ENCODE measurements around the gene SPEM1. TPM values are rescaled to one million over a fixed set of nuclear protein-coding genes. Genes with fewer than 3 reads are reported as not detected.

Gene SPEM1
- total and polyA plus RNA-seq, 11 donors, result not detected

- Histone ChIP-seq H3K27me3 (peaks cover 0 to 51% (median 8%) of the 10 kb centered on the region in 9 donors), H3K27ac (peak overlapping the region in 7 of 12 donors; percentile 15 to 66 (median 38)), H3K4me3 (peak overlapping the region; percentile 2 to 59 (median 50)), H3K9me3 (no peaks in the 10 kb centered on the region), H3K36me3 (no peaks in the 10 kb centered on the region), H3K4me1 (peaks cover 4 to 66% (median 47%) of the 10 kb centered on the region in 12 donors)
- ATAC-seq, result peak in 2 of 4 donors; percentile 5 to 9
- WGBS, 4 donors, result 3 to 10% (median 7%) methylated on average over 22 to 46 of the region's 46 CpGs
- intact Hi-C loops (cut with DNase I), result loop anchor here in 4 of 10 donors (5.0 to 10.0 kb wide), 2 partner anchors 37 to 405 kb away; partner anchors contain the start of gene ZBTB4 (in 3 of the 4)
- peak; percentile 54 to 82 (median 72) for DNase-seq
- TF ChIP-seq CTCF (IDR thresholded peaks at IDR 0.05) (no peak), POLR2A (IDR thresholded peaks at IDR 0.05) (no peak)
Measured at GRCh38 chr17:7440113-7440833, 20.1 kb downstream of the SPEM1 start.

- TF ChIP-seq CTCF (IDR thresholded peaks at IDR 0.05), result no peak
- TF ChIP-seq POLR2A (IDR thresholded peaks at IDR 0.05), result no peak
- H3K4me1 ChIP-seq, result peaks cover 4 to 66% (median 46%) of the 10 kb centered on the region in 12 donors
- DNase-seq (peak in 4 of 5 donors; percentile 51 to 80 (median 66)), ATAC-seq (no peak)
- intact Hi-C loops (cut with DNase I), result loop anchor here in 4 of 10 donors (5.0 to 10.0 kb wide), 2 partner anchors 36 to 404 kb away; partner anchors contain the start of gene ZBTB4 (in 3 of the 4)
- peak overlapping the region in 5 of 12 donors; percentile 15 to 66 (median 42) for H3K27ac ChIP-seq
- WGBS, 4 donors, result 14 to 53% (median 22%) methylated on average over 2 to 12 of the region's 12 CpGs
- H3K36me3 ChIP-seq, result no peaks in the 10 kb centered on the region
- peak overlapping the region in 8 of 12 donors; percentile 24 to 59 (median 52) for H3K4me3 ChIP-seq
- no peaks in the 10 kb centered on the region for H3K9me3 ChIP-seq
- H3K27me3 ChIP-seq, result peaks cover 0 to 56% (median 12%) of the 10 kb centered on the region in 9 donors
Measured at GRCh38 chr17:7440834-7441195, 20.7 kb downstream of the SPEM1 start.

GRCh38 chr17:7441266-7441665, 21.1 kb downstream of the SPEM1 start:
- Histone ChIP-seq H3K27ac (no peak overlapping the region), H3K9me3 (no peaks in the 10 kb centered on the region), H3K4me3 (no peak overlapping the region), H3K36me3 (no peaks in the 10 kb centered on the region), H3K4me1 (peaks cover 4 to 63% (median 43%) of the 10 kb centered on the region in 12 donors), H3K27me3 (peaks cover 0 to 56% (median 12%) of the 10 kb centered on the region in 9 donors)
- DNase-seq (peak in 1 of 5 donors; percentile 15), ATAC-seq (no peak)
- intact Hi-C loops (cut with DNase I), result loop anchor here in 4 of 10 donors (5.0 to 10.0 kb wide), 2 partner anchors 36 to 404 kb away; partner anchors contain the start of gene ZBTB4 (in 3 of the 4)
- WGBS, 4 donors, result 67 to 79% (median 71%) methylated on average over 7 of the region's 7 CpGs
- no peak for TF ChIP-seq CTCF (IDR thresholded peaks at IDR 0.05)
- no peak for TF ChIP-seq POLR2A (IDR thresholded peaks at IDR 0.05)

GRCh38 chr17:7442142-7442541, 22.0 kb downstream of the SPEM1 start:
- Histone ChIP-seq H3K27ac (no peak overlapping the region), H3K9me3 (no peaks in the 10 kb centered on the region), H3K4me1 (peaks cover 0 to 63% (median 34%) of the 10 kb centered on the region in 12 donors), H3K36me3 (no peaks in the 10 kb centered on the region), H3K27me3 (peaks cover 0 to 59% (median 12%) of the 10 kb centered on the region in 9 donors), H3K4me3 (no peak overlapping the region)
- no peak for TF ChIP-seq CTCF (IDR thresholded peaks at IDR 0.05)
- no peak for TF ChIP-seq POLR2A (IDR thresholded peaks at IDR 0.05)
- intact Hi-C loops (cut with DNase I), result loop anchor here in 4 of 10 donors (5.0 to 10.0 kb wide), 2 partner anchors 35 to 403 kb away; partner anchors contain the start of gene ZBTB4 (in 3 of the 4)
- DNase-seq, result peak in 1 of 5 donors; percentile 17
- ATAC-seq, result no peak
- 90 to 94% (median 94%) methylated on average over 2 of the region's 2 CpGs for WGBS, 4 donors

Data from heart left ventricle (tissue), 16 donors.